ENCODE data around the gene TIAL1.
"Not testable (repeated sequence)": the region's sequence is repeated elsewhere in the genome, so short reads cannot be mapped to it uniquely, and the experiment has no call there.

TIAL1 gene

DNA sequence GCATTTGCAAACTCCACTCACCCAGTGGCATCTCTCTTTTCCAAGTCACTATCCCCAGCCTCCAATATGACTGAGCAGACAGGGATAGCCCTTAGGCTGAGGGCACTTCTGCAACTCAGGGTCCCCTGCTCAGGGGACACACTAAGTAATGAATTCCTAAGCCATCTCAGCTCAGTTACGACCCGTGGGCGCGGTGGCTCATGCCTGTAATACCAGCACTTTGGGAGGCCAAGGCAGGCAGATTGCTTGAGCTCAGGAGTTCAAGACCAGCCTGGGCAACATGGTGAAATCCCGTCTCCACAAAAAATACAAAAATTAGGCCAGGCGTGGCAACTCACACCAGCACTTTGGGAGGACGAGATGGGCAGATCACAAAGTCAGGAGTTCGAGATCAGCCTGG is 64.5 kb downstream of the TIAL1 start:
- in situ Hi-C loops (cut with MboI; ENCODE audit: low sequenced_read_pairs), result not testable (repeated sequence)

DNA sequence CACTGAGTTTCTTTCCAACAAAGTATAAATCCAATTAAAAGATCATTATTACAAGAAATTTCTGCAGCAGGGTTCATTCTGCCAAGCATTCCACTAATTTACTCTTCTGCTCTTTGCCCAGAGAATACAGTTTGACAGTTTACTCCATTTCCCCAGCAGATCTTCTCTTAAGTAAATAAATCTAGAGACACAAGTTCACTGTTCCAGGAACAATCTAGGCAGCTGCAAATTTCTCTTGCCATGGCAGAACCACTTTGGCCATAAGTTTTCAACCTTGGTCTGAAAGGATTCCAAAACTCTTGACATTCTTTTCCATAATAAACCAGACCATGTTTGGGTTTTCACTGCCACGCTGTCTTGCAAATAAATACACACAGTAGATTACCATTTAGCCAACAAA is 65.7 kb downstream of the TIAL1 start:
- in situ Hi-C loops (cut with MboI; ENCODE audit: low sequenced_read_pairs), result no loop called here

DNA sequence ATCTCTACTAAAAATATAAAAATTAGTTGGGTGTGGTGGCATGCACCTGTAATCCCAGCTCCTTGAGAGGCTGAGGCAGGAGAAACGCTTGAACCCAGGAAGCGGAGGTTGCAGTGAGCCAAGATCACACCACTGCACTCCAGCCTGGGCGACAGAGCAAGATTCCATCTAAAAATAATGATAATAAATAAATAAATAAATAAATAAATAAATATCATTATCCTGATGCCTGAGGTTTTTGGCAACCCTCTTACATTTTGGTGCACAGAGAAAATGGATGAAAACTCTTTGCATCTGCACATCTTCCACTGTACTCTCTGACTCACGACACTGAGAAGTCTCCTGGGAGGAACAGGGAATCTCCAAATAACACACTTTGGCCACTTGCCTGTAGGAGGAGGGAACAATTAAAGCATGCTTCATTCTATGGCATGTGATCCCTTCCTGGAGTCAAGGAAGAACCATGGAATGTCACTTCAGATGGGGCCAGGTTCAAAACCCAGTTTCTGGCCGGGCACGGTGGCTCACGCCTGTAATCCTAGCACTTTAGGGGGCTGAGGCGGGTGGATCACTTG is 68.0 kb downstream of the TIAL1 start:
- in situ Hi-C loops (cut with MboI; ENCODE audit: low sequenced_read_pairs), result not testable (repeated sequence)

DNA sequence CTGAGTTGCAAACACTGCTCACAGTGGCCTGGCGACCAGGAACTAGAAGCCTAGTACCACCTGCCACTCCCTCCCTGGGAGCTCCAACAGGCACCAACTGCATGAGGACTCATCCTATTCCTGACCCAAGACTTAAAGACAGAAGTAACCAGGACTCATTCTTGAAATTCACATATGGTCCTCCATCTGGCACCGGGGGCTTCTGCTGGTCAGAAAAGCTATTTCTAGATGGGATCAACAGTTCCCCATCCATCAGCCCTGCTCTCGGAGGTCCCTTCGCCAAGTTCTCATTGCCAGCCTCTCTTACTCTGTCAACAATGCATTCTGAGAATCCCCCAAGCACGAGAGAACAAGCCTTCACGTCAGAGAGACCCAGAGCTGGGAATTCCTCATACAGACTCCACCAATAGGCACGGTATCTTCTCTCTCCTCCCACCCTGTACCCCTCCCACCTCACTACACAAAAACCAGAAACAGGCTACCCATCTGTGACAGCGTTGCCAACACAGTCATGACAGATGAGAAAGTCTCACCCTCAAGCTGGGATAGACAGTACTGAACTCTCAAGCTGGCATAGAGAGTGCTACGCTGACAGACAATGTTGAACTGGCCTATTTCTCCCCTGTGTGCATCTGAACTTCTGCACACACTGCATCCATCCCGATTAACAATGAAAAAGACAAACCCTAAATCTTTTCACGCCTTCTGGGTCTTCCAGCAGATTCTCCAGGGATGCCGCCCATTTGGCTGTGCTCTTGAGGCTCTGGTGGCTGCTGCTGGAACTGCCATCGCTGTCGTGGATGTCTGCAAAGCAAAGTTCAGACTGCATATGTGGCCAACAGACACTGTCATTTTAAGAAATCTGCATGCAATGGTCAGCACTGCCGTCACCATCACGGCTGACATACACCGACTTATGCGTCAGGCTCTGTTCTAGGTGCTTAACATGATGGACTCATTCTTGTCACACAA is 69.9 kb downstream of the TIAL1 start:
- in situ Hi-C loops (cut with MboI; ENCODE audit: low sequenced_read_pairs), result no loop called here

DNA sequence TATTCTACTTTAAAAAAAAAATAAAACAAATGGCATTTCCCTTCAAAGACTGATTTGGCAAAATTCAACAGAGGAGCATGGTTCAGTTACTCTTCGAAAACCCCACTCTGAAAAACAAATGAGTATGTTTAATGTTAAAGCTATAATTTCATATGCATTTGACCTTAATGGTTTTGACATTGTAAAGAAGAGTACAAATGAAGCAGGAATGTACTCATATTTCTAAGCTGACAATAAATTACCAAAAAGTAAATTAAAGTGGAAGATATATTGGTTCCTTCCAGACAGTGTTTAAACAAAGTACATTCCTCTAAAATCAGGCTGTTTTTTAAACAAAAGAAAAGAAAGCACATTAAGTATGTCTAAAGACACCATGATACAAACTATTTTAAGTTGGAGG is 70.6 kb downstream of the TIAL1 start:
- in situ Hi-C loops (cut with MboI; ENCODE audit: low sequenced_read_pairs), result no loop called here

DNA sequence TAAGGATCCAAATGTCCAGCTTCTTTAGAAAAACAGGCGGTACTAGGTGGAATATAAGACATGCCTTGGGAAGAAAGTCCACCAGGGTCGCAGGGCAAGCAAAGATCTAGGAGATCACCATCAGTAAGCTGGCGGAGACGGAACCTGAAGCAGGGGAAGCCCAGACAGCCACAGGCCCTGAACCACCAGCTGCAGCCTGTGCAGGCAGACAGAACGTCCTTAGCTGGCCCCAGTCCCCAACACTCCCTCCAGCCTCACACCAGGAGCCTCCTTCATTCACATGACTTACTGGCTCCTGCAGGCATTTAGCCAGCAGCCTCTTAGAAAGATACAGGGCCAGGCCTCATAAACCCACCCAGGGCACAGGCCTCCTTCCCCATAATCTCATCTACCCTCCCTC is 71.6 kb downstream of the TIAL1 start:
- in situ Hi-C loops (cut with MboI; ENCODE audit: low sequenced_read_pairs), result no loop called here

DNA sequence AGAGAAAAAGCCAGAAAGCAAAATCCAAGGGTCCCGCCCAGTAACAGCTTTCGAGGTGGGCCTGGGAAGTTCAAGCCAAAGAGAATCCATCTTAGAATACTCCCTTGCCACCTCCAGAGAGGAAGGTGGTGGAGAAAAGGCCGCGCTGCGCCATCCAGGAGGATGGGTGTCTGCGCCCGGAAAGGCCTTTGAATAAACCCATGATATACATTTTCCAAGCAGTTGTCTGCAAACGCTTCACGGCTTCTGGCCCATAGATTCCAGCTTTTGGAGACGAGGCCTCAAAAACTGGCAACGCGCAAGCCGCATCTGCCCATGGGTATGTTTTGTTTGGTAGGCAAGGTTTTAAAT is 72.1 kb downstream of the TIAL1 start:
- in situ Hi-C loops (cut with MboI; ENCODE audit: low sequenced_read_pairs), result no loop called here

DNA sequence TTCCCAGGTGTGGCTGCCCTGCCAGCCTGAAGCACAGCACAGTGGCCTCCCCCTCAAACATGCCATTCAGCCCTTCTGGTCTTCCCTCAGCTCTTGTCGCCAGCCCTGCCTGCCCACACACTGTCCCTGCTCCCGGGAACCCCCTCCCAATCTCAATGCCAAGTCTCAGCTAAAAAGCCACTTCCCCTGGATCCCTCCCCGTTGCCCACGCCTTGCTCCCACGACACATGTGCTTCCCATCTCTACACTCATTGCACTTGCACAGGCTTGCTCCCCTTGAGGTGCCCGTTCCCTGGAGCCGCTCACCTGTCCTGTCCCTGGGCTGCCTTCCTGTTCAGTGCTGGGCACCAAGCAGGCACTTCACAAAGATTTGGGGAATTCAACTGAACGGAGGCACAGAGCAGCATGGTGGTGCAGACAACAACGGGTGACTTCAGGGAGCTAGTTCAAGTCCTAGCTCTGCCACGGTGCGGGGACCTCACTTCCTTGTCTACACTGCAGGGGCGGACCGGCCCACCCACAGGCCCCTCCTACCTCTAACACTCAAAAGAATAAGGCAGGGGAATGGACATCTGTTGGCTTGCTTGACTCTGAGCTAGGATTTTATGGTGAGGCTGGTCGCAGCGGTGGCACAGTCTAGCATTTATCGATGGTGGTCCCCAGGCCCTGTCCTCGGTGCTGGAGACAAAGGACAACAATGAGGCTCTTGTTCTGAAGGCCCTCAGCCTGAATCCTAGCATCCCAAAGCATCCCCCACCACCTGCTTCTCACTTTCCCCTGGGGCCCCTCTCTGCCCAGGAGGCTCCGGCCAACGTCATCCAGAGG is 72.7 kb downstream of the TIAL1 start:
- in situ Hi-C loops (cut with MboI; ENCODE audit: low sequenced_read_pairs), result no loop called here
